ENCODE data around the gene CLTC. TPM values are rescaled to one million over a fixed set of nuclear protein-coding genes. Genes with fewer than 3 reads are reported as not detected.

Gene CLTC
- polyA plus RNA-seq, 6 donors from 2014 or later: 15.5 to 46.8 (median 31.8) TPM

GRCh38 chr17:59696682-59697277, 77.1 kb downstream of the CLTC start:
- no peak for ATAC-seq (ENCODE audit: low read depth in 2 of 2)
- Mint-ChIP-seq H3K27ac (peak overlapping the region in 4 of 6 donors; percentile 16 to 70 (median 60)), H3K36me3 (peaks cover 0 to 7% of the 10 kb centered on the region in 2 donors), H3K4me1 (peaks cover 23 to 41% (median 24%) of the 10 kb centered on the region in 3 donors), H3K4me3 (no peak overlapping the region), H3K9me3 (no peaks in the 10 kb centered on the region), H3K27me3 (no peaks in the 10 kb centered on the region)
- DNase-seq: no peak

GRCh38 chr17:59698143-59698542, 78.4 kb downstream of the CLTC start:
- peaks cover 0 to 6% of the 10 kb centered on the region in 2 donors for H3K36me3 Mint-ChIP-seq
- DNase-seq (no peak), ATAC-seq (ENCODE audit: low read depth in 2 of 2) (no peak)
- no peaks in the 10 kb centered on the region for H3K27me3 Mint-ChIP-seq
- H3K4me1 Mint-ChIP-seq: peaks cover 28 to 47% (median 34%) of the 10 kb centered on the region in 3 donors
- H3K9me3 Mint-ChIP-seq: no peaks in the 10 kb centered on the region
- H3K4me3 Mint-ChIP-seq: no peak overlapping the region
- peak overlapping the region in 2 of 6 donors; percentile 12 to 36 for H3K27ac Mint-ChIP-seq

- ATAC-seq (ENCODE audit: low read depth in 2 of 2): no peak
- Mint-ChIP-seq H3K9me3 (no peaks in the 10 kb centered on the region), H3K4me1 (peaks cover 31 to 52% (median 36%) of the 10 kb centered on the region in 3 donors), H3K27me3 (no peaks in the 10 kb centered on the region), H3K27ac (peak overlapping the region in 1 of 6 donors; percentile 11), H3K36me3 (peaks cover 0 to 5% of the 10 kb centered on the region in 2 donors), H3K4me3 (no peak overlapping the region)
- DNase-seq: no peak
Observed at GRCh38 chr17:59699218-59699617, 79.5 kb downstream of the CLTC start.

- no peaks in the 10 kb centered on the region for H3K9me3 Mint-ChIP-seq
- no peaks in the 10 kb centered on the region for H3K27me3 Mint-ChIP-seq
- no peak for DNase-seq
- no peaks in the 10 kb centered on the region for H3K36me3 Mint-ChIP-seq
- H3K4me3 Mint-ChIP-seq: no peak overlapping the region
- H3K4me1 Mint-ChIP-seq: peaks cover 35 to 58% (median 42%) of the 10 kb centered on the region in 3 donors
- peak overlapping the region in 4 of 6 donors; percentile 11 to 86 (median 22) for H3K27ac Mint-ChIP-seq
- ATAC-seq (ENCODE audit: low read depth in 2 of 2): no peak
Observed at GRCh38 chr17:59699786-59700185, 80.1 kb downstream of the CLTC start.

- Mint-ChIP-seq H3K4me1 (peaks cover 37 to 69% (median 59%) of the 10 kb centered on the region in 3 donors), H3K36me3 (no peaks in the 10 kb centered on the region), H3K4me3 (no peak overlapping the region), H3K9me3 (no peaks in the 10 kb centered on the region), H3K27ac (peak overlapping the region in 2 of 6 donors; percentile 74 to 78), H3K27me3 (no peaks in the 10 kb centered on the region)
- no peak for DNase-seq
- no peak for ATAC-seq (ENCODE audit: low read depth in 2 of 2)
Observed at GRCh38 chr17:59702304-59702703, 82.6 kb downstream of the CLTC start.

GRCh38 chr17:59707149-59707970, 87.7 kb downstream of the CLTC start, which contains the start of the genes PTRH2 and VMP1:
TSS of gene PTRH2 (minus strand) at chr17:59707430. CDS start at chr17:59697978, 9,452 bp downstream.
TSS of gene VMP1 (plus strand) at chr17:59707654. CDS start at chr17:59731447, 23,793 bp downstream.
- H3K36me3 Mint-ChIP-seq: no peaks in the 10 kb centered on the region
- peak within 1 kb of the TSS; percentile 87 to 100 (median 98) for H3K4me3 Mint-ChIP-seq
- DNase-seq (peak; percentile 84), ATAC-seq (ENCODE audit: low read depth in 2 of 2) (peak; percentile 87 to 88)
- no peaks in the 10 kb centered on the region for H3K9me3 Mint-ChIP-seq
- peak within 1 kb of the TSS; percentile 96 to 100 (median 99) for H3K27ac Mint-ChIP-seq
- H3K4me1 Mint-ChIP-seq: peaks cover 30 to 68% (median 60%) of the 10 kb centered on the region in 3 donors
- no peaks in the 10 kb centered on the region for H3K27me3 Mint-ChIP-seq

- peaks cover 37 to 71% (median 65%) of the 10 kb centered on the region in 3 donors for H3K4me1 Mint-ChIP-seq
- DNase-seq (no peak), ATAC-seq (ENCODE audit: low read depth in 2 of 2) (no peak)
- peak overlapping the region; percentile 96 to 100 (median 99) for H3K27ac Mint-ChIP-seq
- no peaks in the 10 kb centered on the region for H3K9me3 Mint-ChIP-seq
- peak overlapping the region; percentile 87 to 100 (median 98) for H3K4me3 Mint-ChIP-seq
- no peaks in the 10 kb centered on the region for H3K36me3 Mint-ChIP-seq
- H3K27me3 Mint-ChIP-seq: no peaks in the 10 kb centered on the region
Observed at GRCh38 chr17:59707971-59708430, 88.3 kb downstream of the CLTC start.

GRCh38 chr17:59711936-59712335, 92.2 kb downstream of the CLTC start:
- Mint-ChIP-seq H3K27ac (no peak overlapping the region), H3K4me3 (no peak overlapping the region), H3K9me3 (no peaks in the 10 kb centered on the region), H3K27me3 (no peaks in the 10 kb centered on the region), H3K4me1 (peaks cover 35 to 47% (median 46%) of the 10 kb centered on the region in 3 donors), H3K36me3 (peaks cover 0 to 5% of the 10 kb centered on the region in 2 donors)
- DNase-seq (no peak), ATAC-seq (ENCODE audit: low read depth in 2 of 2) (no peak)

- H3K9me3 Mint-ChIP-seq: no peaks in the 10 kb centered on the region
- H3K27ac Mint-ChIP-seq: peak overlapping the region in 2 of 6 donors; percentile 23 to 52
- peaks cover 33 to 39% (median 36%) of the 10 kb centered on the region in 3 donors for H3K4me1 Mint-ChIP-seq
Observed at GRCh38 chr17:59712862-59713261, 93.2 kb downstream of the CLTC start.

GRCh38 chr17:59714255-59714654, 94.6 kb downstream of the CLTC start:
- Mint-ChIP-seq H3K9me3 (no peaks in the 10 kb centered on the region), H3K27ac (no peak overlapping the region), H3K27me3 (no peaks in the 10 kb centered on the region), H3K36me3 (peaks cover 0 to 5% of the 10 kb centered on the region in 2 donors), H3K4me3 (no peak overlapping the region), H3K4me1 (peaks cover 30 to 38% (median 33%) of the 10 kb centered on the region in 3 donors)
- ATAC-seq (ENCODE audit: low read depth in 2 of 2): no peak
- DNase-seq: no peak

More at GRCh38 chr17:59712862-59713261, 93.2 kb downstream of the CLTC start:
- Mint-ChIP-seq H3K36me3 (peaks cover 0 to 5% of the 10 kb centered on the region in 2 donors), H3K27me3 (no peaks in the 10 kb centered on the region), H3K4me3 (no peak overlapping the region)
- no peak for DNase-seq
- no peak for ATAC-seq (ENCODE audit: low read depth in 2 of 2)

GRCh38 chr17:59716427-59716826, 96.7 kb downstream of the CLTC start:
- ATAC-seq (ENCODE audit: low read depth in 2 of 2): no peak

GRCh38 chr17:59719526-59719925, 99.8 kb downstream of the CLTC start:
- DNase-seq (no peak), ATAC-seq (ENCODE audit: low read depth in 2 of 2) (no peak)
- peaks cover 15 to 36% (median 26%) of the 10 kb centered on the region in 3 donors for H3K4me1 Mint-ChIP-seq
- H3K4me3 Mint-ChIP-seq: no peak overlapping the region
- H3K9me3 Mint-ChIP-seq: no peaks in the 10 kb centered on the region
- peaks cover 0 to 5% of the 10 kb centered on the region in 2 donors for H3K36me3 Mint-ChIP-seq
- H3K27ac Mint-ChIP-seq: no peak overlapping the region
- no peaks in the 10 kb centered on the region for H3K27me3 Mint-ChIP-seq

More at GRCh38 chr17:59716427-59716826, 96.7 kb downstream of the CLTC start:
- H3K4me3 Mint-ChIP-seq: no peak overlapping the region
- peaks cover 19 to 35% (median 25%) of the 10 kb centered on the region in 3 donors for H3K4me1 Mint-ChIP-seq
- H3K9me3 Mint-ChIP-seq: no peaks in the 10 kb centered on the region
- DNase-seq: no peak
- H3K36me3 Mint-ChIP-seq: peaks cover 0 to 5% of the 10 kb centered on the region in 2 donors
- no peak overlapping the region for H3K27ac Mint-ChIP-seq
- H3K27me3 Mint-ChIP-seq: no peaks in the 10 kb centered on the region

GRCh38 chr17:59722623-59723022, 102.9 kb downstream of the CLTC start:
- Mint-ChIP-seq H3K9me3 (no peaks in the 10 kb centered on the region), H3K27me3 (no peaks in the 10 kb centered on the region), H3K27ac (no peak overlapping the region), H3K4me3 (no peak overlapping the region), H3K4me1 (peaks cover 10 to 27% (median 17%) of the 10 kb centered on the region in 3 donors), H3K36me3 (no peaks in the 10 kb centered on the region)
- no peak for ATAC-seq (ENCODE audit: low read depth in 2 of 2)
- no peak for DNase-seq

Data from naive B cell (primary cell).